T-helper 2 cell treated with Interferon-gamma antibody and Interleukin-4, amounts not matched to agents 100 ng/mL and 5 ng/mL, for 36 hours (primary cell): Measurements from ENCODE around the gene FGD6. TPM values are rescaled to one million over a fixed set of nuclear protein-coding genes. Genes with fewer than 3 reads are reported as not detected.
"Not testable (repeated sequence)": the region's sequence is repeated elsewhere in the genome, so short reads cannot be mapped to it uniquely, and the experiment has no call there.

Source experiments
- intact Hi-C: fragments of 100-400 bp; cut with micrococcal nuclease; formaldehyde crosslinking; loops from one replicate; pipeline ENCODE4 v1.15.1; 2023
- total RNA-seq: library from RNA; stranded (reverse); gene quantifications from 2 replicates; pipeline ENCODE4 v1.2.3, GENCODE V29; 2022

Gene FGD6
- total RNA-seq, 1 donor from 2014 or later: 0.70 TPM

DNA sequence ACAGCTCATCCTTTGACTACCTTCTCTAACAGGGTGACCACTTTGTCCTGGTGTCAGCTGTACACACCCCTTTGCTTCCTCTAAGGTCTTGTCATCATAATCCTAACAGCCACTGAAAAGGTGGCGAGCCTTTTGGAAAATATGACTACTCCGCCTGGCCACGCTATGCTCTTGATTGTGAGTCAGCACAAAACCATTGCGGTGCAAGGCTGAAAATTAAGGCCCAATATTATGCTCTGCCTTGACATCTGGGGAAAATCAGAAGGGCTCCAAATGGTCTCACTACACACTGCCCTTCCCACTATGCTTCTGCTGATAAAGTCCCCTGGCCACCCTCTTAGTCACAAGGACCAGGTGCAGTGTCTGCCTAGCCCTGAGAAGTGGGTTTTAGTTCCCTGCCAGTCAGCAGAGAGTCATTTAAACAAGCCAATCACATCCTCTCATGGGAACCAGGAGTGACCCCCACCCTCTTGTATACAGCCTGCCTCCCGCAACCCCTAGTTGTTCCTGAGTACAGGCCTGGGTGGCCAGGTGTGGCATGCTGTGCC lies 34.3 kb downstream of the FGD6 start:
- intact Hi-C loops: no loop called here

DNA sequence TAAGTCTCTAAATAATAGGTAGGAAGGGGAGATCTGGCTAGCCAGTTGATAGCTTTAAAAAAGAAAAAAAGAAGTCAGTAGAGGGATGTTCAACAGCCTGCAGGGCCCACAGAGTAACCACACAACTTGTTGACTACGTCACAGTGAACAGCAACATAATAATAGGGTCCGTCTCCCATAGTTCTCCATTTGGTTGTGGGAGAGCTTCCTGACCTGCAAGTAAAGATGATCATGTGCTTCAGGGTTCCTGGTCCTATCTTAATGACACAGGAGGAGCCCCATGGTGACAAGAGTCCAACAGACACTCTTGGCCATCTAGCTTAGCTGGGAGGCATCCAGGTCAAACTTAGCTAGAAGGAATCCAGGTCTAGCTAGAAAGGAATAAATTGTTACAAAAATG lies 36.2 kb downstream of the FGD6 start:
- intact Hi-C loops: no loop called here

DNA sequence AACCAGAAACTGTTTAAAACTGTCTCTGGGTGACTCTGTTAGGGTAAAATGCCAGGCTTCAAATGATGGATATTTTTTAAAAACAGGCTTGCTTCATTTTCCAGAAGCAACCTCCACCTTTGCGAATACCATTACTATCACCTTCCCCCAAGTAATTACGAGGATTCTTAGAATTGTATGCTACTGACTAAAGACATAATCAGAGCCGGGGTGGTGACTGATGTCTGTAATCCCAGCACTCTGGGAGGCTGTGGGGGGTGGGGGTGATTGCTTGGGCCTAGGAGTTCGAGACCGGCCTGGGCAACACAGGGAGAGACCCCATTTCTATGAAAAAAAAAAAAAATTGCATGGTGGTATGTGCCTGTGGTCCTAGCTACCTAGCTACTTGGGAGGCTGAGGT lies 38.3 kb downstream of the FGD6 start:
- intact Hi-C loops: no loop called here

DNA sequence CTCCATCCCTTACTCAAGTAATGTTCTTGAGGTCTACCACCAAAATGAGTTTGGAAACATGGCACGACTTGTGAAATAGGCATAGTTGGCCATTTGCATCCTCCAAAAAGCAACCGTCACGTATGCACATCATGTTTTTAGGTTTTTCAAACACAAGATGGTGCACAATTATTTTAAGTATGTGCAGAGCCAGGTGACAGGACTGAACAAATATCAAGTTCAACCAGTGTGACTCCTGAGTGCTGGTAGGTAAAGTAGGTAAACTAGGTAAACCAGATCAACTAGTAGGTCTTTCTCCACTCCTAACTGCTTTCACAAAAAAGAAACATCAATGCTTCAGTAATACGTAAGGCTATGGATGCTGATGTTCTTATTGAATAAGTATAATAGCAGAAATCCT lies 39.1 kb downstream of the FGD6 start:
- intact Hi-C loops: no loop called here

DNA sequence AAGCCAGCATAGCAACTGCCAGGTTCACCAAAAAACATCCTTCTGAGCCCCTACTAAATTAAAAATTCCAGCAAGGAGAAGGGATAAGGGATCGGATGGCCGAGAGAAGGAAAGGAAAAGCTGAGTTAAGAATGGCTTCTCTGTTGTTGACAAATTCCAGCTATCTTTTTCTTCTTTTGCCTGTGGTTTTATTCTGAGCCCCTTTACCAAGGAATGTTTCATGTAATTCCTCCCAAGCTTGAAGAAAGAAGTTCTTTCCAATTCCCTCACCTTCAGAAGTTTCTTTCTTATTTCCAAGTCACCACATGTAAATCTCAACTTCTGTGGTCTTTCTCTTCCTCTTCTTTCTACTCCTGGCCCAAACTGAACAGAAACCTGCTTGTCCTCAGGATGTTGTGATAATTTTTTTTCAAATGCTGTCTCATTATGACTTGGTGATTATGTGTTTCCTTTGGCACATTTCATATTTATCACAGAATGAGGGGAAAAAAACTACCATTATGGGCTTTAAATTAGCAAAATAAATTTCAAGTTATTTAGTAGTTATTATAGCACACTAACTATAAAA lies 40.0 kb downstream of the FGD6 start:
- intact Hi-C loops: no loop called here

DNA sequence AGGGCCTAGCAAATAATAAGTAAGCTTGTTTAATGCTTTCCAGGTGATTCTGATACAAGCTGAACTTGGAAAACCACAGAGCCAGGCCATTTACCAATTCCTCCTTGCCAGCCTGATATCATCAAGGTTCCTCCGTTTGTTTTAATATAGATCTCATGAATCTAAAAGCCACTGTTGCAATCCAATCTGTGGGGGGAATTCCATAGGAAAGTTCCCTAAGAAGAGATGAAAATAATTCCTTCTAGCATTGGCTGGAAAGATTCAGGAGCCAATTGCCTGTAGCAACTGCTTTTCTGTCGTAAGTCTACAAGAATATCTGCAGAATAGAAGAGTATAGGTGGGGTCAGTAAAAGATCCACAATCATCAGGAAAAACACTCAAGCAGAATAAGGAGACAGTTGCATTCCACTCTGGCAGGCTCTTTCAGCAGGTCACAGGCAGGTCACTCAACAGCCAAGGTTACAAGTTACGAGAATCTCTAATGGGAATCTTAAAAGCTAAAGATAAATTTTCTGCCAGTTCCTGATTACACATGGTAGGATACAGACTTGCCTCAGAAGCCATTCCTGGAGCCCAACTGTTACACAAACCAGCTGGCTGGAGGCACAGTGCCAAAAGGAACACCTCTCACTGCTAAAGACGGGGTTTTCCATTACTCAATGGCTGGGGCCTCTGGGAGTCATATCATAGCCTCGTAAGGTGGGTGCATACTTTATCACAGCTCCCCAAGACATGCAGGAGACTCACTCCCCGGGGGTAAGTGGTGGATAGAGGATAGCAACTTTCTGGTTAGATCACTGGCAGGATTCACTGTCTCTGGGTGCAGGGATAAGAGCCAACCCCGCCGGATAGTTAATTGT lies 43.6 kb downstream of the FGD6 start:
- intact Hi-C loops: no loop called here

DNA sequence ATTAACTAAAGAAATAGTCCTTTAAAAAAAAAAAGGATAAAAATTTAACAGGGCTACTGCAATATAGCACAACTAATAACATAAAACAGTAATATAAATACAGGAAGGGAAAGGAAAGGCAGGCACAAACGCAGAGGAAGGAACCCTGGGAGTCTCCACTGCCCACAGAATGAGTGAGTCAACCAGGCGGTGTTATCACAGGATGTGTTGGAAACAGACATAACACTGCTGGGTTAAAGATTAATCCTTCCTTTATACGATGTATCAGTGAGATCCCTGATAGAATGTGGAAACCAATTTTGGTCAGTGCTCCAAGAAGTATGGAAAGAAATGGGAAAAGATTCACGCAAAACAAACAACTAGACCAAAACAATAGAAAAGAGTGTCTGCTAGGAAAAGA lies 47.9 kb downstream of the FGD6 start:
- intact Hi-C loops: no loop called here

DNA sequence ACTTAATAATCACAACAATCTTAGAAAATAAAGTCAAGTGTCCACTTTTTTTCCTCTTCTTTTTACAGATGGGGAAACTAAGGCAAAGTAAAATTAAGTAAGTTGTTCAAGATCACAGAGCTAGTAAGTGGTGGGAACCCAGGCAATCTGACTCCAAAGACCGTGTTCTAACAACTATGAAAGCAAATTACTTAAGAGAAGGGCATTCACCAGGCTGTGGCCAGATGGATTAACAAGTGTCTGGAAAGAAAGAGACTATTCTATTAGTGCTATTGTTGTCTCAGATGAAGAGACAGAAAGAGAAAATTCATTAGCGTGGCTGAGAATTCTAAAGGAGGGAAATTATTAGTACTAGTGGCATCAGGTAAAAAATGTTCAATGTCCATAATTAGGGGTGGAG lies 48.5 kb downstream of the FGD6 start:
- intact Hi-C loops: no loop called here

DNA sequence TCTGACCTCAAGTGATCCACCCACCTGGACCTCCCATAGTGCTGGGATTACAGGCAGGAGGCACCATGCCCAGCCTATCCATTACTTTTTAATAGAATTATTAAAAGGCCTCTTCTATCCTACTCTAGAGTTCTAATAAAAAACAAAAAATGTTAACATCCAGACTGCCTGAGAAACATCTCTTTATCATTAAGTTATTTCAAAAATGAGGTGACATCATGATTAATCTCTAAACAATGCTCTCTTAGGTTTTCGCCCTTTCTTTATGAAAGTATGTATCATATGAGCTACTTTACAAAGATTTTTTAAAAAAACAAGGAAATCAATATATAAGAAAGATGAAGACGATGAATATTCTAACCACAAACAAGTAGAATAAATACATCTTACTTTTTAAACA lies 52.6 kb downstream of the FGD6 start:
- intact Hi-C loops: no loop called here

DNA sequence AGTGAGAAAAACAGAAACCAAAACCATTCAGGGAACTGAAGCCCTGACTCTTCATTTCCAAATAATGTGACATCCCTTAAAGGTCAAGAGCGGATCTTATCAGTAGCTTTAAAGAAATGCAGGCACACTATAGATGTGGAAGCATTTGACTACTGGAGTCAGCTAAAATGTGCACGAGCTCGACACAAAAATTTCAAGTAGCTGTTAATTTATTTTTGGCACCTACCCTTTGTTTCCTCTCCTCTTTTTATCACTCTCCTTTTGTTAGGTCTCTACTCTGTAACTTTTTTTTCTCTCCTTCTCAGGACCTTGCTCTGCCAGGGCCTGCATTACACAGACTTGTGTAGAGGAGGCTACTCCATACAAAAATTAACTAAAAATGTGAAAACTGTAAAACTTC lies 58.3 kb downstream of the FGD6 start:
- intact Hi-C loops: no loop called here

DNA sequence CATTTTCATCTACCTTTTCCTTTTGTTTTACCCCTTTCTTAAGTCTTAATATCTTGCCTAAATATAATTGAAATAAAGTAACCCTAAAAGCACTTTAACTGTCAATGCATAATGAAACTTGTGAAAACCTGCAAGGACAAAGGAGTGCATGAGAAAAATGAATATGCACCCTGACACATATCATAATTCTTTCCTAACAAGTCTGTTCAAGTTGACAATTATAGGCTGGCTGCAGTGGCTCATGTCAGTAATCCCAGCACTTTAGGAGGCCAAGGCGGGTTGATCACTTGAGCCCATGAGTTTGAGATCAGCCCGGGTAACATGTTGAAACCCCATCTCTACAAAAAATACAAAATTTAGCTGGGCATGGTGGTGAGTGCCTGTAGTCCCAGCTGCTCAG lies 65.4 kb downstream of the FGD6 start:
- intact Hi-C loops: no loop called here

DNA sequence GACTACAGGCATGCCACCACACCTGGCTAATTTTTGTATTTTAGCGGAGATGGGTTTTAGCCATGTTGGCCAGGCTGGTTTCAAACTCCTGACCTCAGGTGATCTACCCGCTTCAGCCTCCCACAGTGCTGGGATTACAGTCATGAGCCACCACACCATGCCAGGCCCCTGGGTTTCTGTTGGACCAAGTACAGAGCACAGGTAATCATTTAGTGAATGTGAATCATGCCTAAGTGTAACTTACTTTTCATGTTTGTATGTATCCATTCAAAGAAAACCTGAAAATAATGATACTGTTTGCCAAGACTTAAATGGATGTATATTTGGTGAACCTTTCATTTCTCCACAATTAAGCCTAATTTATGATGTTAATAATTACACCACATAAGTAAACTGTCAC lies 65.9 kb downstream of the FGD6 start:
- intact Hi-C loops: no loop called here

DNA sequence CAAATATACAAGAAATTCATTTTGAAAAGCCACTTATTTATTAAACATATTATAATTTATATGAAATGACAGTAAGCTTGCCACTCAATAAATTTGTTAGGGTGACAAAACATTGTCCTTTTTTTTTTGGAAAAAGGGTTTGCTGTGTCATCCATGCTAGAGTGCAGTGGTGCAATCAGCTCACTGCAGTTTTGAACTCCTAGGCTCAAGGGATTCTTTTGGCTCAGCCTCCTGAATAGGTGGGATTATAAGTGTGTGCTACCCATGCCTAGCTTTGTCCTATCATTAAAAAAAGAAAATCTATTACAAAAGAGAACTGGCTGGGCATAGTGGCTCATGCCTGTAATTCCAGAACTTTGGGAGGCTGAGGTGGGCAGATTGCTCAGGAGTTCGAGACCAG lies 66.8 kb downstream of the FGD6 start:
- intact Hi-C loops: no loop called here

DNA sequence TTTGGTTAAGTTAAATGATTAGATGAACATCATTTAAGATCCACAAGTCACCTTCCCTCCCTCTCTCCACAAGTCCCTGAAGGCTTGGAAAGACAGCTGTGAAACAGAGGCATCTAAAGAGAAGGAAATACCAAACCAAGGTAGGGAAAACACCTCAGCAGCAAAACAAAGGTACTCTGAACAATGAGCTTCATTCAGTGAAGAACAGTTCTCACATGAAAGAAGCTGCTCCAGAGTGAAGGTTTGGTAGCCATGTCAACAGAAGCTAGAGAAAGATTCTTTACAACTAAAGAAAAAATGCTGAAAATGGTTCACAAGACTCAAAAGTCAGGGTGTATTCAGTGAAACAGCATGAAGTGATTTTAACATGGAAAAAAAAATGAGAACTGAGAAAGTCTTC lies 69.4 kb downstream of the FGD6 start:
- intact Hi-C loops: no loop called here

DNA sequence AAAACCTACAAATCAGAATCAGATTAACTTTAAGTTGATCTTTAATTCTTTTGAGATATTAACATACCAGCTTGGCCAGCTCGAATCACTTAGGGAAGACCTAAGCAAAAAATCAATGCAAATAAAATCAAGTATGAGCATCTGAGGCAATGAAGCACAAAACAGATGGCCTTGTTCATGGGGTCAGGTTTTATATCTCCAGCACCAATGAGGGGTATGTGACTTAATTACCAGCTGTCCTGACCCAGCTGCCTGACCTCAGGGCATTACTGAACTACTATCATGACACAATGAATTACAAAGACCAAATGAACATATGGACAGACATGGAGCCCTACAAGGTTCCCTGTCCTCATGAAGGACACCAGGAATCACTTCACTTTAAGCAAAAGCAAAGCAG lies 70.5 kb downstream of the FGD6 start:
- intact Hi-C loops: no loop called here

DNA sequence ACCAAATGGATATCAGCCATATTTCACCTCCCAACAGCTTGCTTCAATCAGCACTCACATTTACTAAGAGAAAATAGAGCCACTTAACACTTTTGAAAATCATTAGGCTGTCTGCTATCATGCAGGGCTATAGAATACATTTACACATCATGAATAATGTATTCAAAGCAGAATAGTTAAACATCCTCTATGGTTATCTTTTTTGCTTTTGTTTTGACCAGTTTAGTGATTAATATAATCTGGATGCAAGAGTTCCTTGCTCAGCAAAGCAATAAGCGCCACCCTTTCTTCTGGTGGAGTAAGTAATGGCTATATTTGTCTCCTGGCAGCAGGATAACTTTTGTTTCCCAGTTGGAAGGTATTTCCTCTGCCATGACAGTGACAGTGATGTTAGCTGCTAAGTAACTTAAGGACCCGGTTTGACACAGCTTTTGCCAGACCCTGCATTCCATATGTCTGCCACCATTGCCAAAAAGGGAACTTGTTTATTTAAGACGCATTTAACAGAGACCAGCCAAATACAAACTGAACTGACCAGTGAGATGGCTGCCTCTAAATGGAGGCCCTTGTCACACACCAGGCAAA lies 73.6 kb downstream of the FGD6 start:
- intact Hi-C loops: no loop called here

DNA sequence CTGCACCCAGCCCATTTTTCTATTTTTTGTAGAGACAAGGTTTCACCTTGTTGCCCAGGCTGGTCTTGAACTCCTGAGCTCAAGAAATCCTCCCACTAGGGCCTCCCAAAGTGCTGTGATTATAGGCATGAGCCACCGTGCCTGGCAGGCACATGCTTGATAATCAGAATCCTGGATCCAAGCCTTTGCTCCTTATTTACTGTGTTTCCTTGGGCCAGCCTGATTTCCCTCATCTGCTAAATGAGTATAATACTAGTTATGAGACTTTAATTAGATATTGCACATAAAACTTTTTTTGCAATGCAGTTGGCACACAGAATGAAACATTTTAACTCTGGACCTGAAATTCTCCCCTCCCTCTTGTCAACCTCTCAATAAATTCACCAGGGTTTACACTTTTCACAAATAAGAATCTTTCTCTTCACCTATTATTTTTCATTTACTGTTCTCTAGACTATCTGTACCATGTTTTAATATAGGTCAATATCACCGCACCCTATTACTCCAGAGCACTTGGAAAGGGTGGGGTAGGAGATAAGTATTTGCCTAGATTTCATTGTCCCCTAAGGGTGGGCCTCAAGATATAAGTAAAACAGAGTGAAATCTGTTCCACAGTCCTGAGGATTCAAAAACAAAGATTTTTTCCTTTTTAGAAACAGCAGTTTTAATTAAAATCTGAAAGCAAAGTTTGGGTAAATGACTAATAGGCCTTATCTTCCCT lies 74.7 kb downstream of the FGD6 start:
- intact Hi-C loops: no loop called here

DNA sequence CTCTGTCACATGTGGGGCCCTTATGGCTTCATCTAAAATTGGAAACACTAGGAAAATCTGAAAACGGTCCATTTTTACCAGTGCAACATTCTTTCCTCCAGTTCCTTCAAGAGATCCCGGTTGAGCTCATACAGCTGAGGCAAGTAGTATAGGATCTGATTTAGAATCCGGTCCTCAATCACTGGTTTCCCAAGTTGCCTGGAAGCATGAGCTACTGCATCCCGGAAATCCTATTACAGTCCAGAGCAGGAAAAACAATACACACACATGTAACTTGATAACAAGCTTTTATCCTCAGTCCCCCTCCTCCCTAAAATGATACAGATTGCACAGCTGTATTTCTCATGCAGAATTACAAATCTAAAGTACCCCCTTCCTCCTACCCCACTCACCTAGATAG lies 76.0 kb downstream of the FGD6 start:
- intact Hi-C loops: no loop called here

DNA sequence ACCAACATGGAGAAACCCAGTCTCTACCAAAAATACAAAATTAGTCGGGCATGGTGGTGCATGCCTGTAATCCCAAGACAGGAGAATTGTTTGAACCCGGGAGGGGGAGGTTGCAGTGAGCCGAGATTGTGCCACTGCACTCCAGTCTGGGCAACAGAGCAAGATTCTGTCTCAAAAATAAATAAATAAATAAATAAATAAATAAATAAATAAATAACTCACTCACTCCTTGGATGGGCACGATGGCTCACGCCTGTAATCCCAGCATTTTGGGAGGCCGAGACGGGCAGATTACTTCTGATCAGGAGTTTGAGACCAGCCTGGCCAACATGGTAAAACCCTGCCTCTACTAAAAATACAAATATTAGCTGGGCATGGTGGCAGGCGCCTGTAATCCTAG lies 79.2 kb downstream of the FGD6 start:
- intact Hi-C loops: not testable (repeated sequence)

DNA sequence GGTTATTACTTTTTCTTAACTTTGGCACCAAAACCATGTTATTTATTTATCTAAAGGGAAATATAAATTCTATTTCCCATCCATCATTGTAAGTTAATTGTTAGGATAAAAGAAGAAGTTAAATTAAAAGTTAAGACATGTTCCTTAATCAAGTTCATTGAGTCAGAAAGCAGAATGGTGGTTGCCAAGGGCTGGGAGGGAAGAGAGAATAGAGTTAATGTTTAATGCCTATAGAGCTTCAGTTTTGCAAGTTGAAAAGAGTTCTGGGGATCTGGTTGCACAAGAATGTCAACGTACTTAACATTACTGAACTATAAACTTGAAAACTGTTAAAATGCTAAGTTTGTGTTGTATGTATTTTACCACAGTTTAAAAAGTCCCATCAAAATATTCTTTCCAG lies 80.7 kb downstream of the FGD6 start:
- intact Hi-C loops: no loop called here

DNA sequence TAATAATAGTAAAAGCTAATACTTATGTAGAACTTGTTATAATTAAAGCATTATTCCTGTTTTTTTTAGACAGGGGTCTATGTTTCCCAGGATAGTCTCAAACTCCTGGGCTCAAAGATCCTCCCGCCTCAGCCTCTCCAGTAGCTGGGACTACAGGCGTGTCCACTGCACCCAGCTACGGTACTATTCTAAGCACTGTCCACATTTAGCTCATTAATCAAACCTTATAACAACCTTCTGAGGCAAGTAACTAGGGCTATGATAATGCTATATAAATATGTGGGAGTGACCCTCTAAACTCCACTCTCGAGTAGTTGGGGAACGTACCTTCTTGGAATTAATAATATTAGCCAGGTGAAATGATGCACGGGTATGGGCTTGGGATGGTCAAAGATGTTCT lies 83.2 kb downstream of the FGD6 start:
- intact Hi-C loops: no loop called here
